H1 (cell line): ENCODE results near the gene C3orf38. TPM values are rescaled to one million over a fixed set of nuclear protein-coding genes. Genes with fewer than 3 reads are reported as not detected.
A peak's percentile ranks its signal among the peaks of the same experiment; 100 is the strongest.

Source experiments
- CTCF ChIA-PET: fragments of 300-600 bp; sonication (Branson Sonifier 250); formaldehyde crosslinking; loops from one replicate; lab custom pipeline; 2021; ENCODE audit not compliant: partially characterized antibody; lab: Charles Lee
- POLR2A ChIA-PET: fragments of 300-600 bp; sonication (Branson Sonifier 250); formaldehyde crosslinking; loops from one replicate; lab custom pipeline; 2021; ENCODE audit warnings: inconsistent platforms; ENCODE audit not compliant: partially characterized antibody; lab: Charles Lee
- DNase-seq, 2 experiments: peaks; one replicate each; pipeline versions ENCODE4 v3.0.0 to v3.0.0-alpha.2; 2010 to 2022; ENCODE audit warnings: low spot score in 2 of 2, low read depth in 1 of 2, mixed read lengths in 1 of 2
- FAIRE-seq: peaks from 2 replicates; lab custom pipeline; 2011; peaks lifted over from hg19 to GRCh38; lab: Jason Lieb, UNC
- H2AFZ ChIP-seq: 2 replicates; pipeline ENCODE4 v1.8.1; 2012; ENCODE audit warnings: low read length, inconsistent platforms
- H2AK5ac ChIP-seq: 2 replicates; pipeline ENCODE4 v1.6.1; 2013; ENCODE audit warnings: low read depth, low read length
- H2BK120ac ChIP-seq: replicated peaks from 2 replicates; pipeline ENCODE3; 2013; ENCODE audit warnings: low read depth, low read length, inconsistent platforms
- H2BK12ac ChIP-seq: 2 replicates; pipeline ENCODE4 v1.6.1; 2013; ENCODE audit warnings: low read depth, low read length
- H2BK15ac ChIP-seq: 2 replicates; pipeline ENCODE4 v1.6.1; 2013; ENCODE audit warnings: low read length
- H2BK20ac ChIP-seq: 2 replicates; pipeline ENCODE4 v1.6.1; 2013; ENCODE audit warnings: low read length
- H2BK5ac ChIP-seq: 2 replicates; pipeline ENCODE4 v1.6.1; 2013; ENCODE audit warnings: low read depth, low read length
- H3K14ac ChIP-seq: 2 replicates; pipeline ENCODE4 v1.6.1; 2013; ENCODE audit warnings: inconsistent platforms; ENCODE audit not compliant: insufficient read length
- H3K18ac ChIP-seq: 2 replicates; pipeline ENCODE4 v1.6.1; 2013; ENCODE audit warnings: low read length; ENCODE audit errors: extremely low read depth
- H3K23ac ChIP-seq: 2 replicates; pipeline ENCODE4 v1.6.1; 2013; ENCODE audit warnings: inconsistent platforms; ENCODE audit not compliant: insufficient read length
- H3K23me2 ChIP-seq: 2 replicates; pipeline ENCODE4 v1.6.1; 2013; ENCODE audit warnings: low read depth, low read length
- H3K27ac ChIP-seq: 2 replicates; pipeline ENCODE4 v1.6.1; 2011; ENCODE audit warnings: low read depth, low read length, inconsistent platforms
- H3K27me3 ChIP-seq, 4 experiments: replicated peaks in 1 of 4; 1 replicate in 1 of 4; 2 replicates in 3 of 4; pipeline versions ENCODE4 v1.6.1 to v1.8.1; 2011 to 2013; ENCODE audit warnings: low read length in 3 of 4, mild to moderate bottlenecking in 3 of 4, inconsistent platforms in 2 of 4, mixed read lengths in 2 of 4, moderate library complexity in 1 of 4; ENCODE audit not compliant: control insufficient read depth in 3 of 4, insufficient read depth in 3 of 4; ENCODE audit errors: extremely low read depth in 1 of 4
- H3K36me3 ChIP-seq, 4 experiments: 2 replicates each; pipeline versions ENCODE4 v1.6.1 to v1.8.1; 2011 to 2013; ENCODE audit warnings: mild to moderate bottlenecking in 4 of 4, low read length in 3 of 4, moderate library complexity in 2 of 4, control low read depth in 1 of 4, inconsistent platforms in 1 of 4; ENCODE audit not compliant: insufficient read depth in 4 of 4, control insufficient read depth in 2 of 4
- H3K4ac ChIP-seq: replicated peaks from 2 replicates; pipeline ENCODE3; 2013; ENCODE audit warnings: low read length, low read depth, mixed read lengths, inconsistent platforms; ENCODE audit not compliant: insufficient read length
- H3K4me1 ChIP-seq, 4 experiments: replicated peaks in 1 of 4; 1 replicate in 1 of 4; 2 replicates in 3 of 4; pipeline versions ENCODE4 v1.6.1 to v1.8.1; 2011 to 2013; ENCODE audit warnings: low read length in 3 of 4, inconsistent platforms in 2 of 4, mixed read lengths in 1 of 4; ENCODE audit not compliant: insufficient read depth in 4 of 4, control insufficient read depth in 3 of 4
- H3K4me2 ChIP-seq, 2 experiments: 2 replicates each; pipeline versions ENCODE4 v1.6.1 to v1.8.1; 2011 to 2013; ENCODE audit warnings: low read depth in 2 of 2, low read length in 2 of 2, control low read depth in 1 of 2, inconsistent platforms in 1 of 2, mild to moderate bottlenecking in 1 of 2; ENCODE audit not compliant: insufficient read depth in 1 of 2
- H3K4me3 ChIP-seq, 4 experiments: fragments of 200-600, 300-600 bp in 1 of 4; sonication (generic), shearing (Covaris generic), sonication (Bioruptor Twin) in 1 of 4; 2 replicates each; pipeline versions ENCODE4 v1.5.1 to v1.8.1; 2011 to 2016; ENCODE audit warnings: low read length in 4 of 4, low read depth in 3 of 4, control low read depth in 2 of 4, inconsistent platforms in 2 of 4, mild to moderate bottlenecking in 2 of 4, mixed read lengths in 1 of 4, moderate library complexity in 1 of 4; ENCODE audit not compliant: insufficient read depth in 2 of 4; ENCODE audit errors: extremely low read depth in 1 of 4
- H3K56ac ChIP-seq: replicated peaks from 2 replicates; pipeline ENCODE3; 2013; ENCODE audit warnings: low read depth, mild to moderate bottlenecking, mixed read lengths, low read length, inconsistent platforms; ENCODE audit not compliant: insufficient read length
- H3K79me1 ChIP-seq: 2 replicates; pipeline ENCODE4 v1.6.1; 2013; ENCODE audit warnings: low read depth, low read length, control low read depth
- H3K79me2 ChIP-seq, 2 experiments: 2 replicates each; pipeline versions ENCODE4 v1.6.1 to v1.8.1; 2012 to 2013; ENCODE audit warnings: low read length in 2 of 2, mild to moderate bottlenecking in 2 of 2, inconsistent platforms in 1 of 2; ENCODE audit not compliant: insufficient read depth in 2 of 2, control insufficient read depth in 1 of 2
- H3K9ac ChIP-seq, 4 experiments: replicated peaks in 1 of 4; 1 replicate in 1 of 4; 2 replicates in 3 of 4; pipeline versions ENCODE4 v1.6.1 to v1.8.1; 2011 to 2013; ENCODE audit warnings: low read depth in 3 of 4, low read length in 3 of 4, control low read depth in 2 of 4, mild to moderate bottlenecking in 2 of 4, moderate library complexity in 2 of 4, inconsistent platforms in 1 of 4; ENCODE audit errors: extremely low read depth in 1 of 4
- H3K9me3 ChIP-seq, 2 experiments: 2 replicates each; pipeline versions ENCODE4 v1.6.1 to v1.8.1; 2012 to 2013; ENCODE audit warnings: mild to moderate bottlenecking in 2 of 2, moderate library complexity in 2 of 2, control low read depth in 1 of 2, inconsistent platforms in 1 of 2, low read depth in 1 of 2, low read length in 1 of 2, mixed read lengths in 1 of 2; ENCODE audit not compliant: insufficient read depth in 2 of 2
- H4K20me1 ChIP-seq, 2 experiments: replicated peaks in 1 of 2; 2 replicates each; pipeline versions ENCODE3 to v1.8.1; 2011 to 2013; ENCODE audit warnings: inconsistent platforms in 2 of 2, low read length in 2 of 2, mild to moderate bottlenecking in 1 of 2; ENCODE audit not compliant: insufficient read depth in 2 of 2, control insufficient read depth in 1 of 2
- H4K5ac ChIP-seq: 2 replicates; pipeline ENCODE4 v1.6.1; 2013; ENCODE audit warnings: low read length, low read depth, mixed read lengths, inconsistent platforms; ENCODE audit not compliant: insufficient read length
- H4K8ac ChIP-seq: 2 replicates; pipeline ENCODE4 v1.8.0; 2013; ENCODE audit warnings: mild to moderate bottlenecking, moderate library complexity, low read length, inconsistent platforms; ENCODE audit not compliant: insufficient read depth; ENCODE audit errors: extremely low read depth
- H4K91ac ChIP-seq: replicated peaks from 2 replicates; pipeline ENCODE3; 2013; ENCODE audit warnings: low read length, mixed read lengths, inconsistent platforms; ENCODE audit not compliant: insufficient read length
- ASH2L ChIP-seq: fragments of 200-600, 300-600 bp; sonication (generic); IDR thresholded peaks from one replicate; pipeline ENCODE4 v1.7.1; 2017; ENCODE audit warnings: low read length
- SAP30 ChIP-seq: fragments of 300-600 bp; sonication (generic); IDR thresholded peaks from 2 replicates; pipeline ENCODE4 v1.7.1; 2012; ENCODE audit warnings: low read length, moderate library complexity, mild to moderate bottlenecking, inconsistent platforms; ENCODE audit not compliant: insufficient read depth, insufficient replicate concordance
- TBP ChIP-seq: IDR thresholded peaks from 2 replicates; pipeline ENCODE4 v1.6.1; 2011; ENCODE audit warnings: low read depth, low read length, improper control_type of control experiment
- YY1 ChIP-seq: IDR thresholded peaks from 2 replicates; pipeline ENCODE4 v1.6.1; 2011; ENCODE audit warnings: low read depth, mild to moderate bottlenecking, low read length
- WGBS, 2 experiments: shearing (Covaris generic) in 1 of 2; methylation state at CpG; one replicate each; pipeline versions ENCODE4 v1.1.6 to v1.1.7; 2013 to 2015; ENCODE audit warnings: low lambda C conversion rate in 2 of 2, mixed read lengths in 2 of 2, inconsistent platforms in 1 of 2, low coverage in 1 of 2, missing lambda C conversion rate in 1 of 2; ENCODE audit not compliant: insufficient replicate concordance in 2 of 2, insufficient coverage in 1 of 2, insufficient read length in 1 of 2; ENCODE audit errors: extremely low coverage in 1 of 2, missing lambda C conversion rate in 1 of 2; 5-methylcytosine and 5-hydroxymethylcytosine counted together
- polyA plus RNA-seq, 7 experiments: library from polyadenylated mRNA; depleted of rRNA in 3 of 7; stranded (reverse) in 5 of 7; unstranded in 2 of 7; fragments of >200 nt in 5 of 7; fragments of 200-250 nt in 2 of 7; gene quantifications; 1 replicate in 5 of 7; 2 replicates in 1 of 7; 4 replicates in 1 of 7; pipeline versions ENCODE4 v1.2.1 to v1.2.3, GENCODE V29; 2011 to 2013; ENCODE audit warnings: missing spikeins in 2 of 7, mixed read lengths in 2 of 7
- total RNA-seq: library from RNA; stranded (reverse); fragmentation: NEBNext Ultra II Directional; extraction: Animal tissue kit (Norgen Biotek cat#: 25700); gene quantifications from 2 replicates; pipeline ENCODE4 v1.2.1, GENCODE V29; 2021

C3orf38 gene
- total and polyA plus RNA-seq, 2 of the 8 experiments (the other 6 are each of a cell fraction or from before 2014, with no cell fraction given): 8.6 to 32.1 TPM

DNA sequence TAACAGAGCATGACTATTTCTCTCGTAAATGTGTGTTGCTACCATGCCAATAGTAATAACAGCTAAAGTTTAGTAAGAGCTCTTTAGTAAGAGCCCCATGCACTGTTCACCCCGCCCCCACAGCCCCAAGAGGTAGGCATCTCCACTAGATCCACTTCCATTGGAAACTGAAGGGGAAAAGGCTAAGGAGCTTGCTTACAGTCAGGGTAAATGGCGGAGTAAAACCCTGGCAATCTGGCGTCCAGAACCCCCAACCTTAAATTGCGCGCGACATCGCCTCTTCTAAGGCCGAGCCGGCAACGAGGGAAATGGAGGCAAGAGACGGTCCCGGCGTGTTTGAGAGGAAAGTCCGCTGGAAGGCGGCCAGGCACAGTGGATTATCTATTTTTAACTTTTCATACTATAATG, 654 bp upstream of the C3orf38 start:
- TF ChIP-seq SAP30 (no peak), TBP (no peak), YY1 (peak; percentile 76; the same call in 1 of the 2 replicates), ASH2L (peak; percentile 10)
- H2BK12ac ChIP-seq: no peak overlapping the region
- ChIA-PET CTCF (interaction anchor here (1.1 to 2.0 kb wide), 2 partner anchors 36 to 91 kb away, joined by 3 to 6 read pairs; partner anchors contain the start of gene CGGBP1), POLR2A (interaction anchor here (0.6 to 3.5 kb wide), 6 partner anchors 10 to 90 kb away, joined by 3 to 19 read pairs (median 9); partner anchors contain the start of genes CGGBP1 and ZNF654)
- H3K9ac ChIP-seq: peak overlapping the region; percentile 93 to 95 (median 94)
- no peak overlapping the region for H2AK5ac ChIP-seq
- no peak for FAIRE-seq
- H4K20me1 ChIP-seq: peaks cover 0 to 2% of the 10 kb centered on the region in 2 experiments
- no peaks in the 10 kb centered on the region for H3K4me1 ChIP-seq
- peak overlapping the region; percentile 92; the same call in 1 of the 2 replicates for H2AFZ ChIP-seq
- H2BK120ac ChIP-seq: no peak overlapping the region
- H3K23me2 ChIP-seq: peaks cover 2% of the 10 kb centered on the region; the same call in 1 of the 2 replicates
- no peak overlapping the region for H2BK20ac ChIP-seq
- no peaks in the 10 kb centered on the region for H3K9me3 ChIP-seq
- peaks cover 3 to 73% of the 10 kb centered on the region in 2 experiments; a peak in 3 of 4 replicates for H3K79me2 ChIP-seq
- peak overlapping the region; percentile 88 for H2BK5ac ChIP-seq
- H2BK15ac ChIP-seq: peak overlapping the region; percentile 83; the same call in 1 of the 2 replicates
- peak overlapping the region; percentile 68 for H3K18ac ChIP-seq
- H3K4ac ChIP-seq: peak overlapping the region; percentile 93
- no peaks in the 10 kb centered on the region for H3K79me1 ChIP-seq
- peak overlapping the region; percentile 95 for H4K8ac ChIP-seq
- H3K14ac ChIP-seq: no peak overlapping the region
- no peak for DNase-seq
- peak overlapping the region; percentile 88 for H4K5ac ChIP-seq
- 1% methylated on average over 16 of the region's 16 CpGs; no CpG with 5 or more reads in 1 of the 2 experiments for WGBS, 2 experiments
- no peak overlapping the region for H3K23ac ChIP-seq
- H3K27me3 ChIP-seq: no peaks in the 10 kb centered on the region
- peaks cover 2 to 10% (median 4%) of the 10 kb centered on the region in 4 experiments; a peak in 4 of 8 replicates for H3K36me3 ChIP-seq
- no peak overlapping the region for H4K91ac ChIP-seq
- peak overlapping the region; percentile 97 for H3K27ac ChIP-seq
- H3K4me2 ChIP-seq: peak overlapping the region; percentile 75 to 78
- H3K4me3 ChIP-seq: peak overlapping the region; percentile 75 to 99 (median 96)
- H3K56ac ChIP-seq: peak overlapping the region; percentile 89
